ENCODE data around the gene SNAP25.

The SNAP25 gene

GRCh38 chr20:10344953-10345352 is 126.3 kb downstream of the SNAP25 start:
- TF ChIP-seq CTCF (IDR thresholded peaks at IDR 0.05; ENCODE audit: low read depth, low read length, poor library complexity, severe bottlenecking) (no peak), EZH2phosphoT487 (IDR thresholded peaks at IDR 0.05; ENCODE audit: borderline replicate concordance, low read length) (no peak)
- no peaks in the 10 kb centered on the region for H3K36me3 ChIP-seq (ENCODE audit: control insufficient read depth, low read length)

DNA sequence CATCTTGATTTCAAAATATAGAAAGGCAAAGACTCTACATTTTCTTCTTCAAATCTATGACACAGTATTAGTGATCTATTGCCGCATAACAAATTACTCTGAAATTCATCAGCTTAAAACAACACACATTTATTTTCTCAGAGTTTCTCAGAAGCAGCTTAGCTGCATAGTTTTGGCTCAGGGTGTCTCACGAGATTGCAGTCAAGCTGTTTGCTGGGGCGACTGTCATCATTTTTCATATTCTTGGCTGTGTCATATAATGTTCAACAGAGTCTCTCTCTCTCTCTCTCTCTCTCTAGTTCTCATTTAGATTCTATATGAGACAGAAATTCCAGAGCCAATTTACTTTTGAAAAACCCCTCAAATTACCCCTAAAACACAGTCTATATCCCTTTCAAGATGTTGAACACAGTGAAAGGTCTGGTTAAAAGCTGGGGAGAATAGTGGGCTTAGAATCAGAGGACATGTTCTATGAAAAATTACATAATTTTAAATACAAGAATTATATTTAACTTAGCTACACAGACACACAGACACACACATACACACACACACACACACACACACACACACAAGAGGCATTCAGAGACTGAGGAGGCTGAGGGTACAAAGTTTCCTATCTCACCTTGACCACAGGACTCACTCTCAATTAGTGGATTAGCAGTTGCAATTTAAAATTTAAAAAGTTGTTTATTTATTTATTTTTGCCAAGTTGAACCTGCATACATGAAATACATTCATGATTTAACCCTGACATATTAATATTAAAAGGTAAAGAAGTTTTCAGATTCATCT is 128.7 kb downstream of the SNAP25 start:
- H3K4me1 ChIP-seq (ENCODE audit: control insufficient read depth, low read length), result no peaks in the 10 kb centered on the region
- H3K36me3 ChIP-seq (ENCODE audit: control insufficient read depth, low read length), result no peaks in the 10 kb centered on the region
- H4K20me1 ChIP-seq (ENCODE audit: control insufficient read depth, insufficient read depth, low read depth, low read length), result no peaks in the 10 kb centered on the region
- H3K9me2 ChIP-seq (replicated peaks; ENCODE audit: control insufficient read depth, low read length), result no peaks in the 10 kb centered on the region
- H3F3A ChIP-seq (ENCODE audit: control insufficient read depth, insufficient read depth), result no peaks in the 10 kb centered on the region
- no peaks in the 10 kb centered on the region for H3K9me3 ChIP-seq (ENCODE audit: control insufficient read depth, insufficient read depth, low read length)
- TF ChIP-seq EZH2phosphoT487 (IDR thresholded peaks at IDR 0.05; ENCODE audit: borderline replicate concordance, low read length) (no peak), CTCF (IDR thresholded peaks at IDR 0.05; ENCODE audit: low read depth, low read length, poor library complexity, severe bottlenecking) (no peak)
- no peaks in the 10 kb centered on the region; the same call in 1 of the 2 replicates for H3K27me3 ChIP-seq (ENCODE audit: control insufficient read depth, low read length)
- H3K79me2 ChIP-seq (ENCODE audit: control insufficient read depth, low read length), result no peaks in the 10 kb centered on the region
- H3K4me3 ChIP-seq (ENCODE audit: low read length), result no peak overlapping the region
- no peak overlapping the region for H3K27ac ChIP-seq (ENCODE audit: low read depth, low read length)
- no peak overlapping the region for H3K4me2 ChIP-seq (ENCODE audit: low read length)

More at GRCh38 chr20:10344953-10345352, 126.3 kb downstream of the SNAP25 start:
- Histone ChIP-seq H3K4me1 (ENCODE audit: control insufficient read depth, low read length) (no peaks in the 10 kb centered on the region), H3K79me2 (ENCODE audit: control insufficient read depth, low read length) (no peaks in the 10 kb centered on the region), H3K27ac (ENCODE audit: low read depth, low read length) (no peak overlapping the region), H4K20me1 (ENCODE audit: control insufficient read depth, insufficient read depth, low read depth, low read length) (no peaks in the 10 kb centered on the region), H3K4me3 (ENCODE audit: low read length) (no peak overlapping the region), H3K4me2 (ENCODE audit: low read length) (no peak overlapping the region), H3F3A (ENCODE audit: control insufficient read depth, insufficient read depth) (no peaks in the 10 kb centered on the region), H3K27me3 (ENCODE audit: control insufficient read depth, low read length) (no peaks in the 10 kb centered on the region; the same call in 1 of the 2 replicates), H3K9me3 (ENCODE audit: control insufficient read depth, insufficient read depth, low read length) (no peaks in the 10 kb centered on the region), H3K9me2 (replicated peaks; ENCODE audit: control insufficient read depth, low read length) (no peaks in the 10 kb centered on the region)

GRCh38 chr20:10349118-10349517 is 130.5 kb downstream of the SNAP25 start:
- Histone ChIP-seq H3K27ac (ENCODE audit: low read depth, low read length) (no peak overlapping the region), H3K9me3 (ENCODE audit: control insufficient read depth, insufficient read depth, low read length) (no peaks in the 10 kb centered on the region), H3K36me3 (ENCODE audit: control insufficient read depth, low read length) (no peaks in the 10 kb centered on the region), H3K27me3 (ENCODE audit: control insufficient read depth, low read length) (no peaks in the 10 kb centered on the region; the same call in 1 of the 2 replicates), H4K20me1 (ENCODE audit: control insufficient read depth, insufficient read depth, low read depth, low read length) (no peaks in the 10 kb centered on the region), H3K9me2 (replicated peaks; ENCODE audit: control insufficient read depth, low read length) (no peaks in the 10 kb centered on the region), H3K4me2 (ENCODE audit: low read length) (no peak overlapping the region), H3K4me3 (ENCODE audit: low read length) (no peak overlapping the region), H3K4me1 (ENCODE audit: control insufficient read depth, low read length) (no peaks in the 10 kb centered on the region), H3K79me2 (ENCODE audit: control insufficient read depth, low read length) (no peaks in the 10 kb centered on the region), H3F3A (ENCODE audit: control insufficient read depth, insufficient read depth) (no peaks in the 10 kb centered on the region)
- no peak for TF ChIP-seq CTCF (IDR thresholded peaks at IDR 0.05; ENCODE audit: low read depth, low read length, poor library complexity, severe bottlenecking)
- TF ChIP-seq EZH2phosphoT487 (IDR thresholded peaks at IDR 0.05; ENCODE audit: borderline replicate concordance, low read length), result no peak
